HUES64 (cell line): Measurements from ENCODE around the gene MAPK14.

ENCODE experiments used
- H3K27ac ChIP-seq: 2 replicates; pipeline ENCODE4 v1.7.0; 2013; ENCODE audit warnings: low read depth, low read length, inconsistent platforms
- H3K27me3 ChIP-seq: 2 replicates; pipeline ENCODE4 v1.6.1; 2013; ENCODE audit warnings: mild to moderate bottlenecking, low read length; ENCODE audit not compliant: insufficient read depth
- H3K36me3 ChIP-seq: 2 replicates; pipeline ENCODE4 v1.6.1; 2013; ENCODE audit warnings: mild to moderate bottlenecking, low read length; ENCODE audit not compliant: insufficient read depth
- H3K4me1 ChIP-seq: 2 replicates; pipeline ENCODE4 v1.6.1; 2013; ENCODE audit warnings: mild to moderate bottlenecking, low read length, moderate library complexity; ENCODE audit not compliant: insufficient read depth
- H3K4me3 ChIP-seq: 2 replicates; pipeline ENCODE4 v1.5.1; 2013; ENCODE audit warnings: mild to moderate bottlenecking, low read length, moderate library complexity
- H3K9ac ChIP-seq: 2 replicates; pipeline ENCODE4 v1.6.1; 2013; ENCODE audit warnings: mild to moderate bottlenecking, low read depth, low read length
- H3K9me3 ChIP-seq: 2 replicates; pipeline ENCODE4 v1.6.1; 2013; ENCODE audit warnings: low read depth, low read length; ENCODE audit not compliant: insufficient read depth
- WGBS: fragments of 150-250, 120-280 bp; methylation state at CpG from one replicate; pipeline ENCODE4 v1.1.7; 2013; ENCODE audit warnings: missing lambda C conversion rate; 5-methylcytosine and 5-hydroxymethylcytosine counted together

MAPK14 gene

GRCh38 chr6:36160147-36160760 is 132.6 kb downstream of the MAPK14 start:
- Histone ChIP-seq H3K27ac (no peak overlapping the region), H3K4me3 (no peak overlapping the region), H3K27me3 (no peaks in the 10 kb centered on the region), H3K4me1 (no peaks in the 10 kb centered on the region), H3K36me3 (no peaks in the 10 kb centered on the region), H3K9ac (no peak overlapping the region), H3K9me3 (peaks cover 11% of the 10 kb centered on the region)
- 82% methylated on average over 4 of the region's 4 CpGs for WGBS
